B cell (primary cell): ENCODE results near the gene TBX21.

Experiments
- EZH2 ChIP-seq: IDR thresholded peaks from 2 replicates; pipeline ENCODE4 v1.6.1; 2012; ENCODE audit warnings: borderline replicate concordance, low read depth, mild to moderate bottlenecking, moderate library complexity, low read length; ENCODE audit not compliant: insufficient read depth, poor library complexity, severe bottlenecking
- TF ChIP-seq, protein P1 (sequence below): fragments of 200-600 bp; IDR thresholded peaks from one replicate; pipeline ENCODE4 v1.8.0; 2022; ENCODE audit warnings: antibody characterized with exemption, mild to moderate bottlenecking

DNA sequence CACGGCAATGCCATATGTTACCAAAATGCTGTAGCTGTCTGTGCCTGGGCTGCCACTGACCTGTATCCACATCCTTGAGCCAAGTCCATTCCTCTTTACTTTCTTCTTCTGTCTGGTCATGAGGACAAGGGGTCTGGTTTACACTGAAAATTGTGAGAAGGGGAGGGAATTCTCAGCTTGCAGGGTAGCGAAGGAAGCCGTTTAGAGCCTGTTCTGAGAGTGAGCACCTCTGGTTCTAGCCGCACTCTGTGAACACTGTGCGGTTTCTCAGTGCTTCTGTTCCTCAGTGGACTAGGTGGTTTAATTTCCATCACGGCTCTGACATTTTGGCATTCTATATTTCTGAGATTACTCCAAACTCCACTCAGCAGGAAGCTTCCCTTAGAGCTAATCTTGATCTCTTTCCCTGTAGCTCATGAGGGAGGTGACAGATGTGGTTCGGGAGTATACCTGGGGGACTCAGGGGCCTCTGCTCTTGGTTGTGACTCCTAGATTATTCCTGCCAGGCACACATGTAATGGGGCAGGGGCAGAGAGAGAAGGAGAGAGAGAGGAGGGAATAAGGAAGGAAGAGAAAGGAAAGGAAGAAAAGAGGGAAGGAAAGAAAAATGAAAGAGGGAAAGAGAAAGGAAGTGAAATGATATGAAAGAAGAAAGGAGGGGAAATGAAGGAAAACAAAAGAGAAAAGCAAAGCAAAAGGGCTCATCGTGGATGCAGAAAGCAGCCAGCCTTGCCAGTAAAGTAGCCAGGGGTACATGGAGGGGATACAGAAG is 14.2 kb upstream of the TBX21 start:
- TF ChIP-seq, protein P1, sequence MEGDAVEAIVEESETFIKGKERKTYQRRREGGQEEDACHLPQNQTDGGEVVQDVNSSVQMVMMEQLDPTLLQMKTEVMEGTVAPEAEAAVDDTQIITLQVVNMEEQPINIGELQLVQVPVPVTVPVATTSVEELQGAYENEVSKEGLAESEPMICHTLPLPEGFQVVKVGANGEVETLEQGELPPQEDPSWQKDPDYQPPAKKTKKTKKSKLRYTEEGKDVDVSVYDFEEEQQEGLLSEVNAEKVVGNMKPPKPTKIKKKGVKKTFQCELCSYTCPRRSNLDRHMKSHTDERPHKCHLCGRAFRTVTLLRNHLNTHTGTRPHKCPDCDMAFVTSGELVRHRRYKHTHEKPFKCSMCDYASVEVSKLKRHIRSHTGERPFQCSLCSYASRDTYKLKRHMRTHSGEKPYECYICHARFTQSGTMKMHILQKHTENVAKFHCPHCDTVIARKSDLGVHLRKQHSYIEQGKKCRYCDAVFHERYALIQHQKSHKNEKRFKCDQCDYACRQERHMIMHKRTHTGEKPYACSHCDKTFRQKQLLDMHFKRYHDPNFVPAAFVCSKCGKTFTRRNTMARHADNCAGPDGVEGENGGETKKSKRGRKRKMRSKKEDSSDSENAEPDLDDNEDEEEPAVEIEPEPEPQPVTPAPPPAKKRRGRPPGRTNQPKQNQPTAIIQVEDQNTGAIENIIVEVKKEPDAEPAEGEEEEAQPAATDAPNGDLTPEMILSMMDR, result no peak
- no peak for TF ChIP-seq EZH2
